NCI-H82 (cell line): ENCODE data around the gene TMEM271.
A peak's percentile ranks its signal among the peaks of the same experiment; 100 is the strongest.
"Not testable (repeated sequence)": the region's sequence is repeated elsewhere in the genome, so short reads cannot be mapped to it uniquely, and the experiment has no call there.

Source experiments
- DNase-seq: peaks from one replicate; lab custom pipeline; 2025; lab: John Stamatoyannopoulos, UW

Gene TMEM271

DNA sequence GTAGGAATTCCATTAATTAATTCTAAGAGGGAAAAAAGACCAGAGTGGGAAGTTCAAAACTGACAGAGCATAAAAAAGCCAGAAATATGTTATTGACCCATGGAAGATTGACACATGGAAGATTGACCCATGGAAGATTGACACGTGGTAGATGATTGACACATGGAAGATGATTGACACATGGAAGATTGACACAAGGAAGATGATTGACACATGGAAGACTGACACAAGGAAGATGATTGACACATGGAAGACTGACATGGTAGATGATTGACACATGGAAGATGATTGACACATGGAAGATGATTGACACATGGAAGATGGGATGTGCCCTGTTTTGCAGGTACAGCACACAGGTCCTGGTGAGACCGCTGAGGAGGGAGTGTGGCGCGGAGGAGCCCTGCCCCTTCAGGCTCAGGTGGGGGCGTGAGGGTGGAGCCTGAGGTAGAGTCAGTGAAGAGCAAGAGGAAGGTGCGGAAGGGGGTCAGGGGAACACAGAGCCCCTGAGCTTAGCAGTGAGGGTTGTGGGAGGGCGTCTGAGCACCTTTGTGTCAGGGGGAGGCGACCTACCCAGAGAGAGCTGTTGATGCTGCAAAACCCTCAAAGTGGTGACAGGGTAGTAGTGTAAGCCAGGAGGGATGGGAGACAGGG is 33.4 kb upstream of the TMEM271 start:
- DNase-seq = no peak

DNA sequence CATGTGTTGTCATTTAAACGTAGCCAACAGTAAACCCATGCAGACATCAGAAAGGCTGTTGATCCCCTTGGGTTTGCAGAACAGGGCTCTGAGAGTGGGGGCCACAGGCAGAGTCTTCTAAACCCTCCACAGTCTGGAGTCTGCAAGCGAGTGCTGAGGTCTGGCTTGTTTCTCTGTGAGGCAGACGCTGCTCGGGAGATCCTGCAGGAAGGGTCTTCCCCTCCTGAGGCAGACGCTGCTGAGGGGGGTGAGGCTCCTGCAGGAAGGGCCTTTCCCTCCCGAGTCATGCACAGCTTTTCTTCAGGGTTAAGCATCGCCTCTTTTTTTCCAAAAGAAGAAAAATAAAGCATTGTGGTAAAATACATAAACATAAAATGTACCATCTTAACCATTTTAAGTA is 32.1 kb upstream of the TMEM271 start:
- DNase-seq = no peak

DNA sequence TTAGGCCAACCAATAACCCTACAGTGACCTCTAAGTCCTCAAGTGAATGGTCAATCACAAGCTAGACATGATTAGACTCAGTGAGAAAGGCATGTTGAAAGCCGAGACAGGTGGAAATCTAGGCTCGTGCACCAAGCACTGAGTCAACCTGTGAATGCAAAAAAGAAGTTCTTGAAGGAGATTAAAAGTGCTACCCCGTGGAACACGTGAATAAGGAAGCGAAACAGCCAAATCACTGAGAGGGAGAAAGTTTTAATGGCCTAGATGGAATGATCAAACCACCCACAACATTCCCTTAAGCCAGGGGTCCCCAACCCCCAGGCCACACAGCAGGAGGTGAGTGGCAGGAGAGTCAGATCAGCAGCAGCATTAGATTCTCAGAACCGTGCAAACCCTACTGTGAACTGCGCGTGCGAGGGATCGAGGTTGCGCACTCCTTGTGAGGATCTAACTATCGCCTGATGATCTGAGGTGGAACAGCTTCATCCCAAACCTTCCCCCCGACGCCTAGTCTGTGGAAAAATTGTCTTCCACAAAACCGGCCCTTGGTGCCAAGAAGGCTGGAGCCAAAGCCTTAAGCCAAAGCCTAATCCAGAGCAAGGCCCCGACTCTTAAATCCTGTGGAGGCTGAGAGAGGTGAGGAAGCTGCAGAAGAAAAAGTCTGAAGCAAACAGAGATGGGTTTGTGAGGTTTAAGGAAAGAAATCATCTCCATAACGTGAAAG is 29.8 kb upstream of the TMEM271 start:
- peak; percentile 19 for DNase-seq

GRCh38 chr4:604131-604530 is 28.0 kb upstream of the TMEM271 start:
- no peak for DNase-seq

DNA sequence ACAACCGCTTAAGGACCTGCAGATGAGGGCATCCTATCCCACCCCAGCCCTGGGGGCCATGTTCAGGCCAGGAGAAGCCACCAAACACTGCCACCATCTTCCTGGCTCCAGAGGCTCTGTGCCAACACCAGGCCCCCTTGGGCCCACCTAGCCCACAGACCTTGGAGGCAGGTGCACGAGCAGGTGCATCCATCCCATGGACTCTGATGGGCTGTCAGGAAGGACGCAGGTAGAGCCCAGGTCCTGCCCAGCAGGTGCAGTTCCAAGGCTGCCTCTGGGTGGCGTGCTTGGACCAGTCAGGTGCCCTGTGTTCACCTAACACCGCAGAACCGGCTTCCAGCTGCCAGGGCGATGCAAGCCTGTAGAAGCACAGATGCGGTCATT is 26.5 kb upstream of the TMEM271 start:
- DNase-seq = peak; percentile 73

GRCh38 chr4:601612-602558 is 25.8 kb upstream of the TMEM271 start:
- DNase-seq = no peak

GRCh38 chr4:600850-601515 is 24.9 kb upstream of the TMEM271 start:
- no peak for DNase-seq

- DNase-seq = no peak
Observed at GRCh38 chr4:600166-600565, 24.1 kb upstream of the TMEM271 start.

DNA sequence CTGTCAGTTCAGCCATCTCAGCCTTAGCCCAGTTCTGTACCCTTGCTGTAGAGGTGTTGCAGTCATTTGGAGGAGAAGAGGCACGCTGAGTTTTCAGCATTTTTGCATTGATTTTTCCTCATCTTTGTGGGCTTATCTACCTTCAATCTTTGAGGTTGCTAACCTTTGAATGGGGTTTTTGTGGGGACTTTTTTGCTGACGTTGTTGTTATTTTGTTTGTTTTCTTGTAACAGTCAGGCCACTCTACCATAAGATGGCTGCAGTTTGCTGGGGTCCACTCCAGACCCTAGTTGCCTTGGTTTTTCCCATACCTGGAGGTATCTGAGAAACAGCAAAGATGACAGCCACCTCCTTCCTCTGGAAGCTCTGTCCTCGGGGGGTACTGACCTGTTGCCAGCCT is 22.8 kb upstream of the TMEM271 start:
- no peak for DNase-seq

DNA sequence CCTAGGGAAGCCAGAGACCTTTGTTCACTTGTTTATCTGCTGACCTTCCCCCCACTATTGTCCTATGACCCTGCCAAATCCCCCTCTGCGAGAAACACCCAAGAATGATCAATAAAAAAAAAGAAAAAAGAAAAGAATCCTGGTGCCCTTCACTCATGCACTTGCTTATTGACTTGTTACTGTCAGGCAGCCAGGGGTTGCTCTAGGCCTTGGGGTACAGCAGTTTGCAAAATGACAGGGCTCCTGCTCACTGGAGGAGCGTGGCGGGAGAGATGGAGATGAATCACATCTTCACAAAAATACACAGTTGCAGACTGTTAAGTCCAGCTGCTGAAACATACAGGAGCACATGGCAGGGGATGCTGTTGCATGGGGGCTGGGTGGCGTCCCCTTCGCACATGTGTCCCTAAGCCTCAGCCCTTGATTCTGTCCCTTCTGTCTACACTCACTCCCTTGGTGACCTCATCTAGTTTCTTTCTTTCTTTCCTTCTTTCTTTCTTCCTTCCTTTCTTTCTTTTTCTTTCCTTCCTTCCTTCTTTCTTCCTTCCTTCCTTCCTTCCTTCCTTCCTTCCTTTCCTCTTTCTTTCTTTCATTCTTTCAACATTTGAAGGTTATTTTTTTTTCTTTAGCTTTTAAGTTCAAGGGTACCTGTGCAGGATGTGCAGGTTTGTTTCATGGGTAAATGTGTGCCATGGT is 16.9 kb upstream of the TMEM271 start:
- no peak for DNase-seq

DNA sequence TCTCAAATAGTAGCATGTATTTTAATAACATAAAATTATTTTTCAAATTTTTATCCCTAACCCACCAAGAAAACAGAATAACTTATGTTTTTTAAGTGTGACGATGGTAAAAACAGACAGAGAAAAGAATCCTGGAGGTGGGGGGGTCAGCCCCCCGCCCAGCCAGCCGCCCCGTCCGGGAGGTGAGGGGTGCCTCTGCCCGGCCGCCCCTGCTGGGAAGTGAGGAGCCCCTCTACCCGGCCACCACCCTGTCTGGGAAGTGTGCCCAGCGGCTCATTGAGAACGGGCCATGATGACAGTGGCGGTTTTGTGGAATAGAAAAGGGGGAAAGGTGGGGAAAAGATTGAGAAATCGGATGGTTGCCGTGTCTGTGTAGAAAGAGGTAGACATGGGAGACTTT is 16.1 kb upstream of the TMEM271 start:
- DNase-seq = not testable (repeated sequence)

GRCh38 chr4:590313-590841 is 14.3 kb upstream of the TMEM271 start:
- no peak for DNase-seq

GRCh38 chr4:589219-589963 is 13.3 kb upstream of the TMEM271 start:
- no peak for DNase-seq

- no peak for DNase-seq
Observed at GRCh38 chr4:588351-588849, 12.3 kb upstream of the TMEM271 start.

DNA sequence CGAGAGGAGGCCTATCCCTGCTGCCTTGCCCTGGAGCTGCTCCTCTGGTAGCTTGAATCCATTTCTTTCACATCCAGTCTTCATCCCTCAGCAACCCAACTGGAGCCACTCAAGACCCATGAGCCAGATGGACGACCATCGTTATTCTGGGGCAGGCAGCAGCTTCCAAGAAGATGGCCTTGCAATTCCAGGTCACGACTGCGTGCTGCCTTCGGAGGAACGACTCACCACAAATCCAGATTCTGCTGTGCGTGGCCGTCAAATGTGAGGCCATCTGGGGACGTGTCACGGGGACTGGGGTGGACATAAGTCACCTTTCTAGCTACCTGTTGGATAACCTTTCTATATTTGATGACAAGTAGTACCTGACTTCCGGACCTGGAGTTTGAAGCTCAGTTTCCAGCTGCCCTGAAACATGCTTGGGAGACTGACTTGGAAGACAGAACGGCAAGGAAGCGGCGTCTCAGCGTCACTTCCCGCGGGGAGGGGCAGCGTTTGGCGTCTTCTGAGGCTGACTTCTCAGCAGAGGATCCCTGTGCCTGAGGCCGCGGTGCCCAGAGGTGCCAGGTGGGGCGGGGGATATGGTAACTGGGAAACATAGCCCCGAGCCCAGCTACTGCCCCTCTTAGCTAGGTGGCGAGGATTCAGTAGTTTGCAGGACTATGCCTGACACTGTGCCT is 11.7 kb upstream of the TMEM271 start:
- no peak for DNase-seq

DNA sequence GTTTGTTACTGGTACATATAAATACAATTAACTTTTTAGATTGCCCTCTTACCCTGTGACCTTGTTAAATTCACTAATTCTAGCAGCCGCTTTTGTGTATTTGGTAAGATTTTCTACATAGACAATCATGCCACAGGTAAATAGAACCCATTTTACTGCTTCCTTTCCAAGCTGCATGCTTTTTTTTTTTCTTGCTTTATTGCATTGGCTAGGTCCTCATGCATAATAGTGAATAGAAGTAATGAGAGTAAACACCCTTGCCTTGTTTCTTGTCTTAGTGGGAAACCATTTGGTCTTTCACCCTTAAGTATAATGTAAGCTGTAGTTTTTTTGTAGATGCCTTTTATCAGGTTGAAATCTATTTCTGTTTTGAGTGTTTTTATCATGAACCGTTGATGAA is 7.7 kb upstream of the TMEM271 start:
- DNase-seq = no peak

DNA sequence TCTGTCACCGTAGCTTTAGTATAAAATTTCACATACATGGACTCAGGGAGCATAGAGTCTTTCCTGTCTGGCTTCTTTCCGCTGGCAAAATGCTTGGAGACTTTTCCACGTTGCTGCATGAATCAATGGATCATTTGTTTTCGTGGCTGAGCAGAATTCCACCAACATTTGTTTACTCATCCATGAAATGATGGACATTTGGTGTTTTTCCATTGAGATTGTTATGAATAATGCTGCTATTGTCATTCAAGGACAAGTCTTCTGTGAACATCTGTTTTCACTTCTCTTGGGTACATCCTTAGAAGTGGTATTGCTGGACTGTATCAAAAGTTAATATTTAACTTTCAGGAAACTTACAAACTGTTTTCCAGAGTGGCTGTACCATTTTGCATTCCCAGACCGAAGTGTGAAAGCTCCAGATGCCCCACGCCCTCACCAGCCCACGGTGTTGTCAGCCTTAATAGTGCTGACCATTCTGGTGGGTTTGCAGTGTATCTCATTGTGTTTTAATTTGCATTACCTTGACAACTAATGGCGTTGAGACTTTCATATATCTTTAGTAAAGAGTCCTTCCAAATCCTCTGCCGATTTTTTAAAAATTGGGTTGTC is 5.8 kb upstream of the TMEM271 start:
- no peak for DNase-seq

- DNase-seq = no peak
Observed at GRCh38 chr4:581181-581580, 5.1 kb upstream of the TMEM271 start.

DNA sequence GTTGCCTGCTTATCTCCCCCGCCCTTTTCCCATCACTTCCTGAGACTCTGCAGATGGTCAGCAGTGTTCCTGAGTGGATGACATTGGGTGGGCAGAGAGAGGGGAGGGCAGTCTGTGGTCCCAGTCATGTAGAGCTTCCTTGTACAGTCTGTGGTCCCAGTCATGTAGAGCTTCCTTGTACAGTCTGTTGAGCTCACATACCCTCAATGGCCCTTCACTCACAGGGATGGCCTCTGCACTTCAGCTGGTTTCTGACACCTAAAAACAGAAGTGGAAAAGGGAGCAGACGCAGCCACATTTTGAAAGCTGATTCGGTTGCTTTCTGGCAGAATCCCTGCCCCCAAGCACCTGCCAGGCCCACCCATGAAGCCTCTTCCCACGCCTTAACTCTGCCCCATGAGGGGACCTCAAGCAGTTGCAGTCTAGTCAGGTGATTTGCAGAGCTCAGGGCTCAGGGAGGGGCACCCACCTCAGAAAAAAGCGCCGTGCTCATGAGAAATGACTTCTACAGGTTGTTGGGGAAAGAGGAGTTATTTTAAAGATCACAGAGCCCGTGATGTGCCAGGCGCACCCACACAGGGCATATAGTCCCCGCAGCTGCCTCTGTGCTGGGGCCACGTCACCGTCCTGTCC is 3.6 kb upstream of the TMEM271 start:
- DNase-seq = no peak
